Amniotic stem cell (primary cell): ENCODE data around the gene FAM120A.
"Not testable (repeated sequence)": the region's sequence is repeated elsewhere in the genome, so short reads cannot be mapped to it uniquely, and the experiment has no call there.

ENCODE experiments used
- DNase-seq: peaks from one replicate; lab custom pipeline; 2025; lab: John Stamatoyannopoulos, UW

FAM120A gene, protein sequence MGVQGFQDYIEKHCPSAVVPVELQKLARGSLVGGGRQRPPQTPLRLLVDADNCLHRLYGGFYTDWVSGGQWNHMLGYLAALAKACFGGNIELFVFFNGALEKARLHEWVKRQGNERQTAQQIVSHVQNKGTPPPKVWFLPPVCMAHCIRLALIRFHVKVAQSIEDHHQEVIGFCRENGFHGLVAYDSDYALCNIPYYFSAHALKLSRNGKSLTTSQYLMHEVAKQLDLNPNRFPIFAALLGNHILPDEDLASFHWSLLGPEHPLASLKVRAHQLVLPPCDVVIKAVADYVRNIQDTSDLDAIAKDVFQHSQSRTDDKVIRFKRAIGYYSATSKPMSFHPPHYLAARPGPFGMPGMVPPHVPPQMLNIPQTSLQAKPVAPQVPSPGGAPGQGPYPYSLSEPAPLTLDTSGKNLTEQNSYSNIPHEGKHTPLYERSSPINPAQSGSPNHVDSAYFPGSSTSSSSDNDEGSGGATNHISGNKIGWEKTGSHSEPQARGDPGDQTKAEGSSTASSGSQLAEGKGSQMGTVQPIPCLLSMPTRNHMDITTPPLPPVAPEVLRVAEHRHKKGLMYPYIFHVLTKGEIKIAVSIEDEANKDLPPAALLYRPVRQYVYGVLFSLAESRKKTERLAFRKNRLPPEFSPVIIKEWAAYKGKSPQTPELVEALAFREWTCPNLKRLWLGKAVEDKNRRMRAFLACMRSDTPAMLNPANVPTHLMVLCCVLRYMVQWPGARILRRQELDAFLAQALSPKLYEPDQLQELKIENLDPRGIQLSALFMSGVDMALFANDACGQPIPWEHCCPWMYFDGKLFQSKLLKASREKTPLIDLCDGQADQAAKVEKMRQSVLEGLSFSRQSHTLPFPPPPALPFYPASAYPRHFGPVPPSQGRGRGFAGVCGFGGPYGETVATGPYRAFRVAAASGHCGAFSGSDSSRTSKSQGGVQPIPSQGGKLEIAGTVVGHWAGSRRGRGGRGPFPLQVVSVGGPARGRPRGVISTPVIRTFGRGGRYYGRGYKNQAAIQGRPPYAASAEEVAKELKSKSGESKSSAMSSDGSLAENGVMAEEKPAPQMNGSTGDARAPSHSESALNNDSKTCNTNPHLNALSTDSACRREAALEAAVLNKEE

DNA sequence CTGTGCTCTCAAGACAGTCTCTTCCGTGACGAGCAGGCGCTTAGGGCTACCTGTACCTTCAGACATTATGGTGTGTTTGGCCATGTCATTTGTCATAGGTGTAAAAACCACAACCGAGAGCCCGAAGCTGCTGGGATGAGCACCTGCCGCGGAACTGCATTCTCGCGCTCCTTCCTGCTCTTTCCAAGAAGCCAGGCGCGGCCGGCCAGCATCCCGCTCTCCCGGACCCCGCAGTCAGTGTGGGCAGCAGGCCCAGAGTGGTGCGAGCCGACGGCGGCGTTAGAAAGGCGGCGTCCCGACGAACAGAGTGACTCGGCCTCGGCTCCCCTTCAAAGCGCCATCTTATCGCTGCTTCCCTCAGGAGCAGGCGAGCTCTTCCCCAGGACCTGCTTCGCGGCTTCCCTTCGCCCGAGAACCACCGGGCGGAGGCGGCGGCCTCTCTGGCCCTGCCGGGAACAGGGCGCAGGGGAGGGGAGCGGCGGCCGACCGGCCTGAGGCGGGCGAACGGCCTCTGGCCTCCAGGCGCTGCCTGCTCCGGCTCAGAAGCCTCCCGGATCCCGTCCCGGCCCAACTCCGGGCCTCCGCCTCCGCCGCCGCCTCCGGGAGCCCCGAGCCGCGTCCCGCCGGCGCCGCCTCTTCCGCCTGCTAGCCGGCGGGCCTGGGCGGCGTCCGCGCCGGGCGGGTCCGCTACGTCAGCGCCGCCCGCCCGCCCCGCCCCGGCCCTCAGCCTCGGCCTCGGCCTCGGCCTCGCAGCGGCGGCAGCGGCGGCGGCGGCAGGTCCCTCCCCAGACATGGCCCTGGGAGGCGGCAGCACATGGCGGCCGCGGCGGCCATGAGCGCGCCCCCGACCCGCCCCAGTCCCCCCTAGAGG lies at the start of gene FAM120A:
Gene FAM120A, plus strand, starts transcription at position 741 of the 871 bp plus-strand sequence. CDS start 231 bp downstream, outside the sequence.
- DNase-seq: peak; percentile 56

DNA sequence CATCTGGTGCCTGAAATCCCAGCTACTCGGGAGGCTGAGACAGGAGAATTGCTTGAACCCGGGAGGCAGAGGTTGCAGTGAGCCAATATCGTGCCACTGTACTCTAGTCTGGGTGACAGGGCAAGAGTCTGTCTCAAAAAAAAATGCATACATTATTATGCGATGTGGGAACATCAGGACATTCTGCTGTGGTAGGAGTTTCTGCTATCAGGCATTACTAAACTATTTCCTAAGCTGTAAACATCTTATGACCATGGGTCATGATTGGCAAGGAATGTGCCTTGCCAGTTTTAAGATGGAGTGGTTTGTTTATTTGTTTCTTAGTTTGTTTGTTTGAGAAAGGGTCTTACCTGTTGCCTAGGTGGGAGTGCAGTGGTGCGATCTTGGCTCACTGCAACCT lies 45.1 kb upstream of the FAM120A start:
- no peak for DNase-seq

- DNase-seq: no peak
These were observed 38.0 kb upstream of the FAM120A start for GRCh38 chr9:93413530-93413929.

- DNase-seq: no peak
These were observed 36.3 kb upstream of the FAM120A start for GRCh38 chr9:93415176-93415690.

GRCh38 chr9:93416530-93417235 lies 34.8 kb upstream of the FAM120A start:
- no peak for DNase-seq

DNA sequence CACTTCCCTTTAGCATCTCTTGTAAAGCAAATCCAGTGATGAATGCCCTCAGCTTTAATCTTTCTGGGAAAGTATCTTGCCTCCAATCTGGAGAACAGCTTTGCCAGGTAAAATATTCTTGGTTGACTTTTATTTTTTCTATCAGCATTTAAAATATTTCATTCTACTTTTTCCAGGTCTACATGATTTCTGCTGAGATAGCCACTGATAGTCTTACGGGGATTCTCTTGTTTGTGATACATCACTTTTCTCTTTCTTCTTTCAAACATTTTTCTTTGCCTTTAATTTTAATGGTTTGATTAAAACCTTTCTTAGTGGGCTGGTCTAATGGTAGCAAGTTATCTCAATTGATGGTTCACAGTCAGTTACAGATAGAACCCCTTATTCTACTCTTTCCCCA lies 33.9 kb upstream of the FAM120A start:
- DNase-seq: no peak

DNA sequence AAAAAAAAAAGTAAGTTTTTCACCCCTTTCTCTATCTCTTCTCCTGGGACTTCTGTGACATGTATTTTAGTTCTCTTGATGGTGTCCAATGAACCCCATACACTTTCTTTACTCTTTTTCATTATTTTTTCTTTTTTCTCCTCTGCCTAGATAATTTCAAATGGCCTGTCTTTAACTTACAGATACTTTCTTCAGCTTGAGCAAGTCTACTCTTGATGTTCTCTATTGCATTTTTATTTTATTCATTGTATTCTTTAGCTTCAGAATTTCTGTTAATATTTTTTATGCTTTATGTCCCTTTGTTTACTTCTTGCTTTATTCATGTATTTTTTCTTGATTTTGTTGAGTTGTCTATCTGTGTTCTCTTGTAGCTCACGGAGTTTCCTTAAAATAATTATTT lies 32.5 kb upstream of the FAM120A start:
- no peak for DNase-seq

DNA sequence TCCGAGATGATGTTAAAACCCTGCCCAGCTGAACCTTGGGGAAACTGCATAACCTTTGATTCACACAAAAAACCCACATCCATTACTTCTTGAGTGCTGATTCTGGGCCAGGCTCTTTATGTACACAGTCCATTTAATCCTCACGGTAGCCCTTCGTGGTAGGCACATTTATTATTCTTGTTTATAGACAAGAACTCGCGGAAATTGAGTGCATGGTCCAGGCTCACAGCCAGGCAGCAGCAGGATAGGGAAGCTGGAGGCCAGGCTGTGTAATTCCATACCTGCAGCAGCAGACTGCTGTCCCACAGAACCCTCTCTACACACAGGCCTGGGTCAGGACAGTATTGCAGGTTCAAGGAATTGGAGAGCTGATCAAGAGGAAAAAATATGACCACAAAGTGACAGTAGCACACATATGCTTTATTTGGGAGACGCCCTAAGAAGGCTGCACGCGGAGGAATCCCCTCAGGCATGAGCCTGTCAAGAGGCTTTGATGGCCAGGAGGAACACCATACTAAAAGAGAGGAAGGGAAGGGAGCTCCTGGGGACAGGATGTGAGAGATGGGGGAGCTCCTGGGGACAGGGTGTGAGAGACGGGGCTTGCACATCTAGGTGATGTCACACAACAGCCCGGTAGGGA lies 28.4 kb upstream of the FAM120A start:
- no peak for DNase-seq

GRCh38 chr9:93427655-93428379 lies 23.7 kb upstream of the FAM120A start:
- DNase-seq: no peak

GRCh38 chr9:93431539-93432105 lies 19.9 kb upstream of the FAM120A start:
- DNase-seq: no peak

DNA sequence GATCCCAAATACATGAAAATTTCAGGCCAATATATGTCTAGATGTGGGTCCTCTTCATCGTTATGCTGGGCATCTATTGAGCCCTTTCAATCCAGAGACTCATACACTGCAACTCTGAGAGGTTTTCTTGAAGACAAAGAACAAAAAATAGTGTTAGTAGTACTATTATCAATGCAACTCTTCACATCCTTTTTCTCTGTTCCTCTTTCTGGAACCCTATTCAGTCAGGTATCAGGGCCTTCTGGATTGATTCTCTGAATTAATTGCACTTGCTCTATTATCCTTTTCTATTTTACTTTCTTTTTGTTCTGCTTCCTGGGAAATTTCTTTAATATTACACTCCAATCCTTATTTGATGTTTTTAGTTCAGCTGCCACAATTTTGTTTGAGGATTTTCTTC lies 18.5 kb upstream of the FAM120A start:
- no peak for DNase-seq

GRCh38 chr9:93434056-93434455 lies 17.4 kb upstream of the FAM120A start:
- DNase-seq: no peak

- DNase-seq: no peak
These were observed 16.1 kb upstream of the FAM120A start for GRCh38 chr9:93435386-93435785.

- DNase-seq: no peak
These were observed 15.3 kb upstream of the FAM120A start for GRCh38 chr9:93436218-93436617.

DNA sequence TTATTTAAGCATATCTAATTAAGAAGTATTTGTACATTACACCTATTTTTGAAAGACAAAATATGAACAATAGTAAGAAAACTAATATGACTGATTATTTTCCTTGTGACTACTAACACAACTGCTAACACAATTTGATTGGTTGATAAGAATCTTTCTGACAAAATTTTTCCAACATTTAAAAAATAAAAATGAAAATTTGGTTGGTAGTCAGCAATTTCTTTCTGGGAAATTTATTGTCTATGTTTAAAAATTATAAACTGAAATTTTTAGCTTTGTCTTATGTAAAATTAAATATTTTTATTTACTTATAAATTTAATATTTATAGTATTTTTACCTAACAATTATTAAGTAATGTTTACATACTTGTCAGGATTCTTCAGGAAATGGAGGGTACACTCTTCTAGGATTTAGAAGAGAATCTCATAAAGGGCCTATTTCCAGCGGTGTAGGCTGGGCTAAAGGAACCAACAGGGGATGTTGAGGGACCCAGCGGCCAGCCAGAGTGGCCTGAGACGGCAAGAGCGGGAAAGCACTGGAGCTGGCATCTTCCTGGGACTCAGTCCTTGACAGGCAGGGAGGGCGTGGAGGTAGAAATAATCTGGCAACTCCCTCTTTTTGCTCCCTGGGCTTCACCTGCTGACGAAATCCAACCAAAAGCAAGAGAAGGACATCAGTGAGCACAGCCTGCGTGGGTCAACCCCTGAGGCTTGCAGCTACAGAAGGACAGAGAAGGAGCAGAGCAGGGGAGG lies 14.7 kb upstream of the FAM120A start:
- DNase-seq: no peak

GRCh38 chr9:93437996-93438395 lies 13.5 kb upstream of the FAM120A start:
- DNase-seq: no peak

GRCh38 chr9:93439301-93439700 lies 12.2 kb upstream of the FAM120A start:
- DNase-seq: not testable (repeated sequence)

GRCh38 chr9:93440896-93441580 lies 10.4 kb upstream of the FAM120A start:
- no peak for DNase-seq
